Stimulated activated CD8-positive, alpha-beta memory T cell treated with anti-CD3 and anti-CD28 coated beads, Interleukin-7, amount 100 ng/mL, for 1 hour (primary cell): ENCODE results near the gene GMPR2.
"Not testable (repeated sequence)": the region's sequence is repeated elsewhere in the genome, so short reads cannot be mapped to it uniquely, and the experiment has no call there.

Experiments used
- DNase-seq, 2 donors: peaks; one replicate each; pipeline ENCODE4 v3.0.0-alpha.2; 2020; ENCODE audit warnings: low read depth in 2 of 2

The GMPR2 gene

DNA sequence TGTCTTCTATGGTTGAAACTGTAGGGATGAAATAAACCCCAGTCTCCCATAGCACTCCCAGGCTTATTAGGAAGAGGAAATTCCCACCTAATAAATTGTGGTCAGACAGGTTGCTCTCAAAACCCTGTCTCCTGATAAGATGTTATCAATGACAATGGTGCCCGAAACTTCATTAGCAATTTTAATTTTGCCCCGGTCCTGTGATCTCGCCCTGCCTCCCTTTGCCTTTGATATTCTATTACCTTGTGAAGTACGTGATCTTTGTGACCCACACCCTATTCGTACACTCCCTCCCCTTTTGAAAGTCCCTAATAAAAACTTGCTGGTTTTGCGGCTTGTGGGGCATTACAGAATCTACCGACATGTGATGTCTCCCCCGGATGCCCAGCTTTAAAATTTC is 30.2 kb upstream of the GMPR2 start:
- not testable (repeated sequence) for DNase-seq

DNA sequence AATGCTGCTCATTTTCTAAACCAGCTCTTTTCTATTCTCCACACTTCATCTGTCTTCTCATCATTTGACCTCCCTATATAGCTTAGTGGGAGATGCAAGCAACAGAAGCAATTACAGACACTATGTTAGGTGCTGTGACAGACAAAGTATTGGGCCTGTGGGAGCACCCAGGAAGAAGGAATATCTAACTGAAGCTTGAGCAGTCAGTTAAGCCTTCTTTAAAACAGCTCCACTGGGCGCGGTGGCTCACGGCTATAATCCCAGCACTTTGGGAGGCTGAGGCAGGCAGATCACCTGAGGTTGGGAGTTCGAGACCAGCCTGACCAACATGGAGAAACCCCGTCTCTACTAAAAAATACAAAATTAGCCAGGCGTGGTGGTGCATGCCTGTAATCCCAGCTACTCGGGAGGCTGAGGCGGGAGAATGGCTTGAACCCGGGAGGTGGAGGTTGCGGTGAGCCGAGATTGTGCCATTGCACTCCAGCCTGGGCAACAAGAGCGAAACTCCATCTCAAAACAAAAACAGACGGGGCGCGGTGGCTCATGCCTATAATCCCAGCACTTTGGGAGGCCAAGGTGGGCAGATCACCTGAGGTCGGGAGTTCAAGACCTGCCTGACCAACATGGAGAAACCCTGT is 29.4 kb upstream of the GMPR2 start:
- not testable (repeated sequence) for DNase-seq

- no peak for DNase-seq
These were observed 28.3 kb upstream of the GMPR2 start for GRCh38 chr14:24204163-24205146.

DNA sequence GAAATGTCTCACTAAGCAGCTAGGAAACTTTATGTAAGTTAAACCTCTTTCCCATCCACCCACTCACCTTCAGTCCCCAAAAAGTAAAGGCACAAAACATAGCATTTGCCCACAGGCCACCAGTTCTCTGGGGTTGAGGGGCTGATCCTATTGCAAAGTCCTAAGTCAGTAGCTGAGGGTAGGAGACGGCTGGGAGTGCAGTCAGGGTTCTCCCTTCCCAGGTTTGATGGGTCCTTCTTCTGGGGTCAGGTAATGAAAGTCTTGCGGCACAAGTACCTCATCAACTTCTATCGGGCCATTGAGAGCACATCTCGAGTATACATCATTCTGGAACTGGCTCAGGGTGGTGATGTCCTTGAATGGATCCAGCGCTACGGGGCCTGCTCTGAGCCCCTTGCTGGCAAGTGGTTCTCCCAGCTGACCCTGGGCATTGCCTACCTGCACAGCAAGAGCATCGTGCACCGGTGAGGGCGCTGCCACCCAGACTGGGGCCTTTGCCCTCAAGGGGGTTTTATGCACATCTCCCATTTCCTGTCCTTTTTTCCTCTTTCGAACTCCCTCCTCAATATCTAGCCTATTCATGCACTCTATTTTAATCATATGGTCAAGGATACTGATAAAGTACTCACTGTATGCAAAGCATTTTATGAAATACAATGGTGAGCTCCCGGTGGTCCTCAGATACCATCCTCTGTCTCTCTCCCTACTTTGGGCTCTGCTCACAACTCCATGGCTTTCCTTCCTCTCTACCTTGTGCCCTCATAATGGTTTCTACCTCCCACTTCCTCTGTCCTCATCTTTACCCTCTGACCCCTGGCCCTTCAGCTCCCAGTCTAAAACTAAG is 26.2 kb upstream of the GMPR2 start:
- no peak for DNase-seq

DNA sequence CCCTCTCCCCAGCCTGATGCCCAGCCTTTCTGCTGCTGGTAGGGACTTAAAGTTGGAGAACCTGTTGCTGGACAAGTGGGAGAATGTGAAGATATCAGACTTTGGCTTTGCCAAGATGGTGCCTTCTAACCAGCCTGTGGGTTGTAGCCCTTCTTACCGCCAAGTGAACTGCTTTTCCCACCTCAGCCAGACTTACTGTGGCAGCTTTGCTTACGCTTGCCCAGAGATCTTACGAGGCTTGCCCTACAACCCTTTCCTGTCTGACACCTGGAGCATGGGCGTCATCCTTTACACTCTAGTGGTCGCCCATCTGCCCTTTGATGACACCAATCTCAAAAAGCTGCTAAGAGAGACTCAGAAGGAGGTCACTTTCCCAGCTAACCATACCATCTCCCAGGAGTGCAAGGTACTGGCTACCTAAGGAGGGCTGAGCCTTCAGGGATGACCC is 25.6 kb upstream of the GMPR2 start:
- DNase-seq: no peak

DNA sequence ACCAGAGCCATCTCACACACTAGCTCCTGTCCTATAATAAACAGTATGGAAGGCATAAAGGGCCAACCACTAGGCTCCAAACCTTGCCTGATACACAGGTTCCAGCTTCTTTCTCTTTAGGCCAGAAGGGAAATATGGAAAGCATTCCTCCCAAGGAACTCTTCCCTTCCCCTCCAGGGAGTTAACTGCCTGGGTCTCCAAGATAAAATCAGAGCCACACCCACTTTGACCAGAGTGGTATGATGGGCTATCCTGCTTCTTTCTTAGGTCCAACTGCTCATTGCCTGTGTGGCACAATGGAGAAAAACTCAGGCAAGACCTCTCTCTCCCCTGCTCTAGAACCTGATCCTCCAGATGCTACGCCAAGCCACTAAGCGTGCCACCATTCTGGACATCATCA is 25.1 kb upstream of the GMPR2 start:
- DNase-seq: no peak

GRCh38 chr14:24211311-24211710 is 21.4 kb upstream of the GMPR2 start:
- no peak for DNase-seq

DNA sequence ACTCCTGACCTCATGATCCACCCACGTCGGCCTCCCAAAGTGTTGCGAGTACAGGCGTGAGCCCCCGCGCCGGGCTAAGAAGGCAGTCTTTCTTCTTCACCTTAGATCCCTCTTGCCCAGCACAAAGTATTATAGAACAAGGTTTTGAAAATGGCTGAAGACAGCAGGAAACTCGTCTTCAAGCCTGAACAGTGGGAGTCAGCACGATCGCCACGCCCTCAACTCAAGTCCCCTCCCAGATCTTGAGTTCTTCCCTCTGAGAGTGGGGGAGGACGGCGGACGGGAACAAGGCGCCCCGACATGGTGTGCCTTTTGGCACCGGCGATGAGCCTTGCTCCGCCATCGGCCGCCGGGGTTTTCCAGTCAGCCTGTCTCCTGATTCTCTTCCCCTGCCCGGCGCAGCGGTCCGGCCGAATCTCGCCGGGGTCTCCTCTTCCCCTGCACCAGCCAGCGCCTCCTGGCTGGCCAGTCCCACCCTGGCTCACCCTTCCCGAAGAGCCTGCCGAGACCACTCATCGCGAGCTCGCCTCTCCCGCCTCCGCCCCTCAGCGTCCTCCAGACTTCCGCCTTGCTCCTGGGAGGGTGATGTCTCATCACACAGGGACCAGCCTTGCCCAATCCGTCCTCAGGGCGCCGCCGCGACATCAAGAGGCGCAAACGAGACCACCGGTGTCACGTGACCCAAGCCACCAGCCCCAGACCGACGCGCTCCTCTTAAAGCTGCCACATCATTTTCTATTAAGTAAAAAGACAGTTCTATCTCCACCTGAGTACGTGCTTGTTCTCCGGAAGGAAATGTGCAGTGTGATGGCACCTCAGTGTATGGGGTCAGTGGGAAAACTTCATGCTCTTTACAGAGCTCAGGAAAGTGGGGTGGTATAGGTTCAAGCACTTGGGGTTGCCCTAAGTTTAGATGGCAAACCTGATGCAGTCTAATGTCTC is 19.5 kb upstream of the GMPR2 start, which contains the start of gene CHMP4A:
Gene CHMP4A, minus strand, starts transcription at position 565 of the 942 bp plus-strand sequence. Its CDS starts 49 bp downstream, at position 516.
- DNase-seq: peak; percentile 89 to 90

GRCh38 chr14:24213866-24214662 is 18.7 kb upstream of the GMPR2 start:
- DNase-seq: no peak

- DNase-seq: peak; percentile 67 to 69
These were observed 17.0 kb upstream of the GMPR2 start, which contains the start of gene MDP1 for GRCh38 chr14:24215495-24216344. Gene MDP1 (minus strand): TSS chr14:24216066. CDS start chr14:24215955, 111 bp downstream.

GRCh38 chr14:24216345-24216699 is 16.4 kb upstream of the GMPR2 start:
- DNase-seq: no peak

- not testable (repeated sequence) for DNase-seq
These were observed 15.9 kb upstream of the GMPR2 start for GRCh38 chr14:24216876-24217275.

GRCh38 chr14:24219080-24219479 is 13.6 kb upstream of the GMPR2 start:
- no peak for DNase-seq

DNA sequence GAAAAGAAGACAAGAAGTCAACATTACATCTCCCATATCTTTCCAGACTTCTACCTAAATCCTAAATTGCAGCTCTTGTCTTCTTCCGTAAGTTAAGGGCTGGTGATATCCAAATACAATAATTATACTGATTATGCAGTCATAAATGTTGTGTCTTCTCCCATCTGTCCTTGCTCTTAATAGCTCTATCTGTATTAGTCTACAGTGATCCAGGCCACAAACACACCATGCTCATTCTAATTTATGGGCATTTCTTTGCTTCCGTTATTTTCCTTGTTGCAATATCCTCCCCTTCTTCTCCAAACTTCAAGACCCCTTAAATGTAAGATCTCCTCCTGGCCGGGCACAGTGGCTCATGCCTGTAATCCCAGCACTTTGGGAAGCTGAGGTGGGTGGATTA is 13.2 kb upstream of the GMPR2 start:
- DNase-seq: no peak

DNA sequence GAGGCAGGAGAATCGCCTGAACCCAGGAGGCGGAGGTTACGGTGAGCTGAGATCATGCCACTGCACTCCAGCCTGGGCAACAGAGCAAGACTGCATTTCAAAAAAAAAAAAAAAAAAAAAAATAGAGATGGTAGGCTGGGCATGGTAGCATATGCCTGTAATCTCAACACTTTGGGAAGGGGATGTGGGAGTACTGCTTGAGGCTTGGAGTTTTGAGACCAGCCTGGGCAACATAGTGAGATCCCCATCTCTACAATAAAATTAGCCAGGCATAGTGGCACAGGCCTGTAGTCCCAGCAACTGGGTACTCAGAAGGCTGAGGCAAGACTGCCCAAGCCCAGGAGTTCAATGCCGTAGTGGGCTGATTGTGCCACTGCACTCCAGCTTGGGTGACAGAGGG is 9.7 kb upstream of the GMPR2 start:
- not testable (repeated sequence) for DNase-seq

DNA sequence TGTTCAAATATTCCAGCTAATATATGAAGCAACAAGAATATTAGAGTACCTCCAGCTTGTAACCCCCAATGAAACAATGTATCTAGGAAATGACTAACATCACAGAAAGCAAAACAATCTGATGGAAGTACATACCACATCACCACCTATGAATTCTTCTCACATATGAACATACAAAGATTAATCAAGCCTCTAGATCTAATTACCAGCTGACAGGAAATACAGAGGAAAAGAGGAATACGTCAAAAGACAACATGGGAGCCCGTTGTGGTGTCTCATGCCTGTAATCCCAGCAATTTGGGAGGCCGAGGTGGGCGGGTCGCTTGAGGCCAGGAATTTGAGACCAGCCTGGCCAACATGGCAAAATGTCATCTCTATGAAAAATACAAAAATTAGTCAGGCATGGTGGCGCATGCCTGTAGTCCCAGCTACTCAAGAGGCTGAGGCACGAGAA is 8.1 kb upstream of the GMPR2 start:
- DNase-seq: no peak

- no peak for DNase-seq
These were observed 6.3 kb upstream of the GMPR2 start for GRCh38 chr14:24226473-24226872.

- DNase-seq: no peak
These were observed 3.8 kb upstream of the GMPR2 start for GRCh38 chr14:24228902-24229301.
